ENCODE data around the gene SRGAP2C.
"Not testable (repeated sequence)": the region's sequence is repeated elsewhere in the genome, so short reads cannot be mapped to it uniquely, and the experiment has no call there.

The SRGAP2C gene

GRCh38 chr1:121230636-121231035 lies 45.9 kb downstream of the SRGAP2C start:
- not testable (repeated sequence) for DNase-seq

DNA sequence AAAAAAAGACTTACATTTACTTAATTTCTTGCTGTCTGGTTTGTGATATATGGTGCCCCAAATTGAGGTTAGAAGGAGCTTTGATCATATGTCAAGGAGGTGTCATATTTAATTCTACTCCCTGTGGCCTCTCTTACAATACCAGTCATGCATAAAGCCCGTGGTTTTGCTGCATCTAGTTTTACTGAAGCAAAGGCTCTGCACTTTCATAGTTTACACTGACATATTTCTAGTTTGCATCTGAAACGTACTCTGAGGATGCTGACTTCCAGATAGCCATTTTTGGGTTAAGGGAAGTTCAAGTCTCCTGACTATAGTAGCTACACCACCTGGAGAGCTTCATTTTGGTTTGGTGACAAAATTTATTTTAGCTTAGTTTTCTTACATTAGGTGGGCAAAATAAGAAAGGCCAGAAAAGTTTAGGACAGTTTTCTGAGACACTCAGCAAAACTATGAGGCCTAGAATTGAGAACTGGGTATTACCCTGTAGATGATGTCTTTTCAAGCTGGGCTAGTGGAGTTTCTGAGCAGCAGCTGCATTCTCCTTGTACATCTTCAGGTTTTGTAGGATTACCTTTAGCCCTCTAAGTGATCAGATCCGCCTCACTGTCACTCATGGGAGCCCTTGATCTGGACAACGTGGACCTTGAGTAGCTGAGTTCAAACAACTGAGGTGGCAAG lies 47.8 kb downstream of the SRGAP2C start:
- DNase-seq = not testable (repeated sequence)

DNA sequence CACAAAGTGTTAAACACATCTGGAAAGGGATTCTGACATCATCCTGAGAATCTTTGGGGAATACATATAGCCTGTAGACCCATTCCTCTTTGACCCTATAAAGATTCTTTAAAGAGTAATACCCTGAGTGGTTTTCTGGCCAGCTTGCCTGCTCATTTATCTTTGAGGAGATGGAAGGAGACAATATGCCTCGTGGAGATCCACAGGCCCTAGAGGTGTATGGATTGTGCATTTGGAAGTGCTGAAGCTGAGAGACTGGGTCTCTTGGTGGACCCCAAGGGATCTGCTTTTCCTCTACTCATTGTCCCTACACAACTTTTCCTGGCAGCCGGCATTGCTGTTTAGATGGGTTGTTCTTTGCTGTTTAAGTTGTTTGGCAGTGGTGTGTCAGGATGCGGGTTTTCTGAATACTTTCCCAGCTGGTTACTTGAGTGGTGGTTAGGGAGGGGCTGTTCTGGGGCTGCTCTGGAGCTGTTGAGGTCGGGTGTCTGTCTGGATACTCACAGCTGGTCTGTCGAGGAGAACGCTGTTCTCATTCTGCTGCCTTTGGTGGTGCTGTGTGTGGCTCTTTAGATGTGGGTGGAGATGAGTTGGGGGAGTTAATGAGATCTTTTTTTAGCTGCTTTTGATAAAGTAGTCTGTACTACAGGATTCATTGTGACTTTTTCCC lies 49.5 kb downstream of the SRGAP2C start:
- DNase-seq = not testable (repeated sequence)

DNA sequence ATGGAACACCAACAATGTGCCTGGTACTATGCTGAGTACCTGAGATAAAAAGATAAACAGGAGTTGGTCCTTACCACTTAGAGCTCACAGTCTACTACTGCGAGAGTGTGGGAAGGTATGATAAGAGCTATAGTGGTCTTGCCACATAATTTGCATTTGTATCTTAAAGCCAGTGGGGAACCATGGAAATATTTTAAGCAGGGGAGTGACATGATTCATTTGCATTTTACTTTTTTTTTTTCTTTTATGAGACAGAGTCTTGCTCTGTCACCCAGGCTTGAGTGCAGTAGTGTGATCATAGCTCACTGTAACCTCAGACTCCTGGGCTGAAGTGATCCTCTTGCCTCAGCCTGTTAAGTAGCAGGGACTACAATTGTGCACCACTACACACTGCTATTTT lies 53.6 kb downstream of the SRGAP2C start:
- not testable (repeated sequence) for DNase-seq

DNA sequence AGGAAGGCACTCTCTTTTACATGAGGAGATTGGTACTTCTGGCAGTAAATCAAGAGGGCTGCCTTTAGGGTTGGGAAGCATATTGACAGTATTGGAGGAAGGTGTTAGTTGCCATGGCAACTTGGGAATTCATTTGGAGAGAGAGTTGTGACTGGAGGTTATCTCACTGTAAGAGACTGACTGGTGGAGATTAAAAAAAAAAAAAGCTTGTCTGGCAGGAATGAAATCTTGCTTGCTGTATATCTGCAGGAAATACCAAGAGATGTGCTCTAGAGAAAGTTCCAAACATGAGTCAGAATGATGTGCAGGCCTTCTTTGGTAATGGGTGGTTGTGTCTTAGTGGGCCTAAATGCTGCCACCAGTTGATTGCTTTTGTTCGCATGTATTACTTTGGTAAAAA lies 59.1 kb downstream of the SRGAP2C start:
- DNase-seq = not testable (repeated sequence)

GRCh38 chr1:121246399-121246798 lies 61.6 kb downstream of the SRGAP2C start:
- not testable (repeated sequence) for DNase-seq

DNA sequence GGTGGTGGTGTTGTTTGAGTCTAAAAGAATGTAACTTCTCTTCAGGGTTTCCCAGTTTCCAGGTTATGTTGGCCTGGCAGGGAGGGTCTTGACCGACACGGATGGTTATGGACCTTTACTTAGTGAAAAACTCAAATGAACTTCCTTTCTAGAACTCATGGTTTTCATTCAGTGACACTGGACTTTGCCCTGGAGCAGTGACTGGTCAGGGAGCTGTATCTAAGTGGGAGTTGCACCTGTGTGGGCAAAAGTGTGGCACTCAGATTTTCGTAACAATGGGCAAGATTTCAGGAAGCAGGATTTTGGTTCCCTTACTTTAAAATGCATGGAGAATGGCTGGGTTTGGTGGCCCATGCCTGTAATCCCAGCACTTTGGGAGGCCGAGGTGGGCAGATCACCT lies 67.9 kb downstream of the SRGAP2C start:
- not testable (repeated sequence) for DNase-seq

DNA sequence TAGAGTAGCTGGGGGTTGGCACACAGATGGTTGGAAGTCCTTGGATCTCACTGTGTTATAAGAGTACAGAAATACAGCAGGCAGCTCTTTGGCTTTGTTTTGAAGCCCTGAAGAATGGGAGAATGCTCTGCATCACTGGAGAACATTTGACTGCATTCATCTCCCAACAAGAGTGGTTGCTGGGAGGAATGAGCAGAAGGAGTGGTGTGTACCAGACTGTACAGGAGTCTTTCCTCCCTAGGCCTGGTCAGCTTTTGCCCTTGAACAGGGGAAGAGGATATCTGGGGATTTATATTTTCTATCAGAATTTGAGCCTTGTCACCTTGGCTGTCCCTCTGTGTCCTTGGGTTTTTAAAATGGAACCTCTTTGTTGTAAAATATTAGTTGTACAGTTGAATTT lies 69.8 kb downstream of the SRGAP2C start:
- DNase-seq = not testable (repeated sequence)

- DNase-seq = not testable (repeated sequence)
These were observed 72.9 kb downstream of the SRGAP2C start for GRCh38 chr1:121257632-121258031.

GRCh38 chr1:121258134-121258533 lies 73.4 kb downstream of the SRGAP2C start:
- not testable (repeated sequence) for DNase-seq

DNA sequence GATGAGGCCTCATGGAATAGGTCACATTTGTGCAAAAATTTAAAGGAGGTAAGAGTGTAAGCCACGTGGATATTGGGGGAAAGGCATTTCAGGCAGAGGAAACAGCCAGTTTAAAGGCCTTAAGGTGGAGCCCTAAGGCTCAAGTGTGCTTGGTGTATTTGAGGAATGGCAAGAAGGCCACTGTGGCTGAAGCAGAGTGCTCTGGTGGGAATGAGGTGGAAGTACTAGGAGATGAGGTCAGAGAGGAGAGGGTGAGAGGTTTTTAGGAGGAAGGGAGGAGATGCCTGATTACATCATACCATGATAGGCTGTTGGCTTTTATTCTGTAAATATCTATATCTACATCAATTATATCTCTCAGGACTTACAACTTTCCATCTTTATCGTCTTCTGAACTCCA lies 75.4 kb downstream of the SRGAP2C start:
- DNase-seq = not testable (repeated sequence)

- not testable (repeated sequence) for DNase-seq
These were observed 77.4 kb downstream of the SRGAP2C start for GRCh38 chr1:121262163-121262562.

DNA sequence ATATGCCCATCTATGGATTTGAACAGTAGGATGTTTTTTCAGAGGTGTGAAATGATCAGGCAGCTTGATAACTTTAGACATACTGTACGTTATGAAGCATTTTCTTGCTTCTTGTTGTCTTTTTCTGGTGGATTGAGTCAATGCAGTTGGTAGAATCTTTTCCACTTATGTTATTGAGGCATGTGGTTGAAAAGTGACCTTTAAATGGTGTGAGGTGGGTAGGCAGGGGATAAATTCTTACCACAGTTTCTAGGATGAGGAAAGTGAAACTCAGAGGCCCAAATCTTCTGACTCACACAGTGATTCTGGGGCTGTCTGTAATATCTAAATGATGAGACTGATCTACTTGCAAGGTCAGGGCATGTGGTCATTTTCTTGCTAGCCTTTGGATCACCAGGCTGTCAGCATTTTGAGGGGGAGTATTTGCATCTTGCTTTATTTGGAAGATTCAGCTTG lies 79.0 kb downstream of the SRGAP2C start:
- DNase-seq = not testable (repeated sequence)

- not testable (repeated sequence) for DNase-seq
These were observed 82.3 kb downstream of the SRGAP2C start for GRCh38 chr1:121267072-121267471.

DNA sequence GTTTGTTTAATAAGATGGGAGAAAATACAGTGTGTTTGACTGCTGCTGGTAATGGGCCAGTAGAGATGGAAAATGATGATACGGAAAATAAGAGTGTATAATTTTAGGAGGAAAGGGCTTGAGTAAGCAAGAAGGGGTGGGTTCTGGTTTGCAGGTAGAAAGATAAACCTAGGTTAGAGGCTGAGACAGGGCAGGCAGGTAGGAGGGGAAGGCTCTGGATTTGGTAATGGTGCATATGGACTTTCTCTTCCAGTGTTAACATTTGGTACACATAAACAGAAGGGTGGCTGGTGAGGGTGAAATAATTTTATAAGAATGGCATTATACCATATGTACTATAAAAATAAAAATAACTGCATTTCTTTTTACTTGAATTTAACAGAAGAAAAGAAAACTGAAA lies 84.5 kb downstream of the SRGAP2C start:
- not testable (repeated sequence) for DNase-seq

DNA sequence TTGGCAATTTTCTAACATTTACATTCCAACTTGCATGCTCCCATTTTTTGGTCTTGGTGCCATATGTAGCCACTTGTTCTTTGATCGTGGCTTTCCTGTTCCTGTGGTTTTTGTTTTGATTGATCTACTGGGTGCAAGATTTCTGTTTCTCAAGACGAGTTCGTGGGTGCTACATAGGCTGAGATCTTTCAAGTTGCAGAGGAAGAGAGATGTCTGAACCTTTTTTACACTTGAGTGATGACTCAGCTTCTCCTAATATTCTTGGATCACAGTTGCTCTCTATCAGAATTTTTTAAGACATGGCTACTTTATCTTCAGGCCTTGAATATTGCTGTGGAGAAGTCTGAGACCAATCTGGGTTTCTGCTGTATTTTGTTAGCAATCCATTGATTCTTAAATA lies 85.2 kb downstream of the SRGAP2C start:
- DNase-seq = not testable (repeated sequence)

GRCh38 chr1:121271143-121271715 lies 86.5 kb downstream of the SRGAP2C start:
- not testable (repeated sequence) for DNase-seq

GRCh38 chr1:121275435-121275834 lies 90.7 kb downstream of the SRGAP2C start:
- not testable (repeated sequence) for DNase-seq

GRCh38 chr1:121278202-121278601 lies 93.4 kb downstream of the SRGAP2C start:
- not testable (repeated sequence) for DNase-seq

GRCh38 chr1:121278777-121279547 lies 94.2 kb downstream of the SRGAP2C start:
- DNase-seq = peak; percentile 26

- not testable (repeated sequence) for DNase-seq
These were observed 94.7 kb downstream of the SRGAP2C start for GRCh38 chr1:121279548-121279898.

DNA sequence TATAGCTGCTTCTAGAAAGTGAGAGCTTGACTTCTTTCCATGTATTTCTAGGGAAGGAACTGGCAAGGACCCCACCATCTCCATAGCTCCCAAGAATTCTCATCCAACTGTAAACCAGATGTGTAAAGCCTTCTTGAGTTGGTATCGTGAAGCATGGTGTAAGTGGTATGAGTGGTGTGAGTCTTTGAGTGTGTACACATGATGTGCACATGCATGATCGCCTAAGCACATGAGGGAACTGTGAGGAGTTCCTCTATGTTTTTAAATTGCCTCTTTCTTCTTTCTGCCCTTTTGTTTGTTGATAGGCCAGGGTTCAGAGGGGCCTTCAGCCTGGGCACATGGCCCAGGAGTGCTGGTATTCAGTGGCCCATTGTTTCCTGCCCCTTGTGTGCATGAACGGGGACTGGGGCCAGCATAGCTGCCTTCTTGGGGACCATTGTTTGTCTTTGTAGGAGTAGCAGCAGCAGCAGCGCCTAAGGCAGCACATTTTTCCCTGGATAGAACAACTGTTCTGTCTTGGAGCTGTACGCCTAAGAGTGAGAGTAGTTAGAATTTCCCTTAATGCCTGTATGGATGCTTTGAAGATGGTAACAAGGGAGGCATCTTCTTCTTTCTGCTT lies 96.0 kb downstream of the SRGAP2C start:
- DNase-seq = not testable (repeated sequence)

DNA sequence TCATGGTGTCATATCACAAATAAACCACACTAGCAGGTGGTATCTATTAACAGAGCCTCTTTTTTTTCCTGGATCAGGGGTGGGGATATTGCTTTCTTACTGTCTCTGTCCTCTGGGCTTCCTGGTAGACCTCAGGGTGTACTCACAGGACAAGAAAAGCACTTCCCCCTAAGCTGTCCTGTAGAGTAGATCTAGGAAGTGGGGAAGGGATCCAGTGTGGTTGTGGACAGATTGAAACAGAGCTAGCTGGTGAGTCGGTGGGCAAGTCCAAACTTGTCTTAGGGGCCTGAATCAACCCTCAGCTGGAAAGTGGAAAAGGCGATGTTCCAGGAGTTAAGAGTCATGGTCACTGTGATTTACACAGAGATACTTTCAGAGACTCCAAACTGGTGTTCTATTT lies 96.7 kb downstream of the SRGAP2C start:
- not testable (repeated sequence) for DNase-seq
